ENCODE results near the gene METTL13.

METTL13 gene

DNA sequence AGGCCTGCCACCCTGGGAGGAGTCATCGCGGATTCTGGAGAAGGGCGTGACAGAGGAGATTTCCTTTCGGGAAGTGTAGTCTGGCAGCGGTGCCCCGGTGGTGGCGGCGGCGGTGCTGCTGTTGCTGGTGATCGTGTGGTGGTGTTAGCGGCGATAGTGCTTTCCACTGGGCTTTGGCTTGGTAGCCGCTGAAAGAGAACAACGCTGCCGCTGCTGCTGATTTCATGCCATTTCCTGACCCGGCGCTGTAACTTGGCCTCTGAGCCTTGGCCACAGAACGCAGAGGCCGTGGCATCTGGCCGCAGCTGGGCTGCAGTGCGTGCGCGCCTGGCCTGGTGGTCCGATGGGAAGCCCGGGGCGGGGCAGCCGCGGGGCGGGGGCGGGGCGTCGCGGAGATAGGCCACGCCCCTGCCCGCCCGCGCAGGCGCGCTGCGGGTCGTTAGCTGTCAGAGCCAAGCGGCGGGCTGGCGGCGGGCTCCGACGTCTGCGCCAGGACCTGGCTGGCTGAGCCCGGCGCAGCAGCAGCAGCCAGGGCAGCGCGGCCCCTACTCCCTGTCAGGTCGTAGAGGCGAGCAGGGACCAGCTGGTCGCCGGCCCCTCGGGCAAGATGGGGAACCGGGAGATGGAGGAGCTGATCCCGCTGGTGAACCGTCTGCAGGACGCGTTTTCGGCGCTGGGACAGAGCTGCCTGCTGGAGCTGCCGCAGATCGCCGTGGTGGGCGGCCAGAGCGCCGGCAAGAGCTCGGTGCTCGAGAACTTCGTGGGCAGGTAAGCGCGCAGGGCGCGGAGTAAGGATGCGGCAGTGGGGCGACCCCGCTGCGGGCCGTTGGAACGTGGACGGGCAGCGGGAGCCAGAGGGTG lies 59.8 kb downstream of the METTL13 start, which contains the start of gene DNM3 (continued):
- TF ChIP-seq, protein P1, sequence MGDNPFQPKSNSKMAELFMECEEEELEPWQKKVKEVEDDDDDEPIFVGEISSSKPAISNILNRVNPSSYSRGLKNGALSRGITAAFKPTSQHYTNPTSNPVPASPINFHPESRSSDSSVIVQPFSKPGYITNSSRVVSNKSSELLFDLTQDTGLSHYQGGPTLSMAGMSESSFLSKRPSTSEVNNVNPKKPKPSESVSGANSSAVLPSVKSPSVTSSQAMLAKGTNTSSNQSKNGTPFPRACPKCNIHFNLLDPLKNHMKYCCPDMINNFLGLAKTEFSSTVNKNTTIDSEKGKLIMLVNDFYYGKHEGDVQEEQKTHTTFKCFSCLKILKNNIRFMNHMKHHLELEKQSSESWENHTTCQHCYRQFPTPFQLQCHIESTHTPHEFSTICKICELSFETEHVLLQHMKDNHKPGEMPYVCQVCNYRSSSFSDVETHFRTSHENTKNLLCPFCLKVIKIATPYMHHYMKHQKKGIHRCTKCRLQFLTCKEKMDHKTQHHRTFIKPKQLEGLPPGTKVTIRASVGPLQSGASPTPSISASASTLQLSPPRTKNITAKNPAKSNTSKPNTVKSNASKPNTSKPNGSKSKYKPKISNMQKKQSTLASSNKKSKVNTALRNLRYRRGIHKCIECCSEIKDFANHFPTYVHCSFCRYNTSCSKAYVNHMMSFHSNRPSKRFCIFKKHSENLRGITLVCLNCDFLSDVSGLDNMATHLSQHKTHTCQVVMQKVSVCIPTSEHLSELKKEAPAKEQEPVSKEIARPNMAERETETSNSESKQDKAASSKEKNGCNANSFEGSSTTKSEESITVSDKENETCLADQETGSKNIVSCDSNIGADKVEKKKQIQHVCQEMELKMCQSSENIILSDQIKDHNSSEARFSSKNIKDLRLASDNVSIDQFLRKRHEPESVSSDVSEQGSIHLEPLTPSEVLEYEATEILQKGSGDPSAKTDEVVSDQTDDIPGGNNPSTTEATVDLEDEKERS (tag by site-specific recombination; IDR thresholded peaks at IDR 0.05): no peak
- TF ChIP-seq ZFP69B (tag by site-specific recombination; IDR thresholded peaks at IDR 0.05): peak; percentile 47; the same call in 1 of the 2 replicates
- peak; percentile 59 for TF ChIP-seq ZBTB8A (tag by site-specific recombination; IDR thresholded peaks at IDR 0.05)
- TF ChIP-seq ZNF426 (tag by site-specific recombination; IDR thresholded peaks at IDR 0.05): no peak
- TF ChIP-seq ZNF677 (tag by site-specific recombination; IDR thresholded peaks at IDR 0.05): no peak
- TF ChIP-seq, protein P2, sequence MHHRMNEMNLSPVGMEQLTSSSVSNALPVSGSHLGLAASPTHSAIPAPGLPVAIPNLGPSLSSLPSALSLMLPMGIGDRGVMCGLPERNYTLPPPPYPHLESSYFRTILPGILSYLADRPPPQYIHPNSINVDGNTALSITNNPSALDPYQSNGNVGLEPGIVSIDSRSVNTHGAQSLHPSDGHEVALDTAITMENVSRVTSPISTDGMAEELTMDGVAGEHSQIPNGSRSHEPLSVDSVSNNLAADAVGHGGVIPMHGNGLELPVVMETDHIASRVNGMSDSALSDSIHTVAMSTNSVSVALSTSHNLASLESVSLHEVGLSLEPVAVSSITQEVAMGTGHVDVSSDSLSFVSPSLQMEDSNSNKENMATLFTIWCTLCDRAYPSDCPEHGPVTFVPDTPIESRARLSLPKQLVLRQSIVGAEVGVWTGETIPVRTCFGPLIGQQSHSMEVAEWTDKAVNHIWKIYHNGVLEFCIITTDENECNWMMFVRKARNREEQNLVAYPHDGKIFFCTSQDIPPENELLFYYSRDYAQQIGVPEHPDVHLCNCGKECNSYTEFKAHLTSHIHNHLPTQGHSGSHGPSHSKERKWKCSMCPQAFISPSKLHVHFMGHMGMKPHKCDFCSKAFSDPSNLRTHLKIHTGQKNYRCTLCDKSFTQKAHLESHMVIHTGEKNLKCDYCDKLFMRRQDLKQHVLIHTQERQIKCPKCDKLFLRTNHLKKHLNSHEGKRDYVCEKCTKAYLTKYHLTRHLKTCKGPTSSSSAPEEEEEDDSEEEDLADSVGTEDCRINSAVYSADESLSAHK (tag by site-specific recombination; IDR thresholded peaks at IDR 0.05): 0 out of 2 replicates have a peak, but pooled peaks have one; percentile 22
- TF ChIP-seq, protein P3, sequence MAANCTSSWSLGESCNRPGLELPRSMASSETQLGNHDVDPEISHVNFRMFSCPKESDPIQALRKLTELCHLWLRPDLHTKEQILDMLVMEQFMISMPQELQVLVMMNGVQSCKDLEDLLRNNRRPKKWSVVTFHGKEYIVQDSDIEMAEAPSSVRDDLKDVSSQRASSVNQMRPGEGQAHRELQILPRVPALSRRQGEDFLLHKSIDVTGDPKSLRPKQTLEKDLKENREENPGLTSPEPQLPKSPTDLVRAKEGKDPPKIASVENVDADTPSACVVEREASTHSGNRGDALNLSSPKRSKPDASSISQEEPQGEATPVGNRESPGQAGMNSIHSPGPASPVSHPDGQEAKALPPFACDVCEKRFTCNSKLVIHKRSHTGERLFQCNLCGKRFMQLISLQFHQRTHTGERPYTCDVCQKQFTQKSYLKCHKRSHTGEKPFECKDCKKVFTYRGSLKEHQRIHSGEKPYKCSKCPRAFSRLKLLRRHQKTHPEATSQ (tag by site-specific recombination; IDR thresholded peaks at IDR 0.05): 0 out of 2 replicates have a peak, but pooled peaks have one; percentile 19
- TF ChIP-seq ZNF623 (tag by site-specific recombination; IDR thresholded peaks at IDR 0.05): no peak
- TF ChIP-seq, protein P4, sequence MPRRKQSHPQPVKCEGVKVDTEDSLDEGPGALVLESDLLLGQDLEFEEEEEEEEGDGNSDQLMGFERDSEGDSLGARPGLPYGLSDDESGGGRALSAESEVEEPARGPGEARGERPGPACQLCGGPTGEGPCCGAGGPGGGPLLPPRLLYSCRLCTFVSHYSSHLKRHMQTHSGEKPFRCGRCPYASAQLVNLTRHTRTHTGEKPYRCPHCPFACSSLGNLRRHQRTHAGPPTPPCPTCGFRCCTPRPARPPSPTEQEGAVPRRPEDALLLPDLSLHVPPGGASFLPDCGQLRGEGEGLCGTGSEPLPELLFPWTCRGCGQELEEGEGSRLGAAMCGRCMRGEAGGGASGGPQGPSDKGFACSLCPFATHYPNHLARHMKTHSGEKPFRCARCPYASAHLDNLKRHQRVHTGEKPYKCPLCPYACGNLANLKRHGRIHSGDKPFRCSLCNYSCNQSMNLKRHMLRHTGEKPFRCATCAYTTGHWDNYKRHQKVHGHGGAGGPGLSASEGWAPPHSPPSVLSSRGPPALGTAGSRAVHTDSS (tag by site-specific recombination; IDR thresholded peaks at IDR 0.05): no peak
- TF ChIP-seq ZNF239 (tag by site-specific recombination; IDR thresholded peaks at IDR 0.05): no peak
- TF ChIP-seq EGR2 (tag by site-specific recombination; IDR thresholded peaks at IDR 0.05; ENCODE audit: low read depth): no peak; the same call in 1 of the 2 replicates
- TF ChIP-seq ZNF157 (tag by site-specific recombination; IDR thresholded peaks at IDR 0.05): no peak
- no peak for TF ChIP-seq PRDM1 (tag by site-specific recombination; IDR thresholded peaks at IDR 0.05)
- TF ChIP-seq ZNF248 (tag by site-specific recombination; IDR thresholded peaks at IDR 0.05): no peak
- TF ChIP-seq ZEB2 (tag by site-specific recombination; IDR thresholded peaks at IDR 0.05): no peak
- TF ChIP-seq ZNF169 (tag by site-specific recombination; IDR thresholded peaks at IDR 0.05): no peak
- TF ChIP-seq ZNF596 (tag by site-specific recombination; IDR thresholded peaks at IDR 0.05): no peak
- no peak for TF ChIP-seq ZNF776 (tag by site-specific recombination; IDR thresholded peaks at IDR 0.05; ENCODE audit: borderline replicate concordance)
- TF ChIP-seq ZNF274 (IDR thresholded peaks at IDR 0.05; ENCODE audit: low read length): no peak
- no peak for TF ChIP-seq ZNF274 (tag by site-specific recombination; IDR thresholded peaks at IDR 0.05; ENCODE audit: borderline replicate concordance)
- no peak for TF ChIP-seq ZFP41 (tag by site-specific recombination; IDR thresholded peaks at IDR 0.05; ENCODE audit: borderline replicate concordance)
- TF ChIP-seq, protein P5, sequence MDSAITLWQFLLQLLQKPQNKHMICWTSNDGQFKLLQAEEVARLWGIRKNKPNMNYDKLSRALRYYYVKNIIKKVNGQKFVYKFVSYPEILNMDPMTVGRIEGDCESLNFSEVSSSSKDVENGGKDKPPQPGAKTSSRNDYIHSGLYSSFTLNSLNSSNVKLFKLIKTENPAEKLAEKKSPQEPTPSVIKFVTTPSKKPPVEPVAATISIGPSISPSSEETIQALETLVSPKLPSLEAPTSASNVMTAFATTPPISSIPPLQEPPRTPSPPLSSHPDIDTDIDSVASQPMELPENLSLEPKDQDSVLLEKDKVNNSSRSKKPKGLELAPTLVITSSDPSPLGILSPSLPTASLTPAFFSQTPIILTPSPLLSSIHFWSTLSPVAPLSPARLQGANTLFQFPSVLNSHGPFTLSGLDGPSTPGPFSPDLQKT (IDR thresholded peaks at IDR 0.05; ENCODE audit: borderline replicate concordance, low read depth, low read length): no peak
- TF ChIP-seq, protein P6, sequence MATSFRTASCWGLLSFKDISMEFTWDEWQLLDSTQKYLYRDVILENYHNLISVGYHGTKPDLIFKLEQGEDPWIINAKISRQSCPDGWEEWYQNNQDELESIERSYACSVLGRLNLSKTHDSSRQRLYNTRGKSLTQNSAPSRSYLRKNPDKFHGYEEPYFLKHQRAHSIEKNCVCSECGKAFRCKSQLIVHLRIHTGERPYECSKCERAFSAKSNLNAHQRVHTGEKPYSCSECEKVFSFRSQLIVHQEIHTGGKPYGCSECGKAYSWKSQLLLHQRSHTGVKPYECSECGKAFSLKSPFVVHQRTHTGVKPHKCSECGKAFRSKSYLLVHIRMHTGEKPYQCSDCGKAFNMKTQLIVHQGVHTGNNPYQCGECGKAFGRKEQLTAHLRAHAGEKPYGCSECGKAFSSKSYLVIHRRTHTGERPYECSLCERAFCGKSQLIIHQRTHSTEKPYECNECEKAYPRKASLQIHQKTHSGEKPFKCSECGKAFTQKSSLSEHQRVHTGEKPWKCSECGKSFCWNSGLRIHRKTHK (tag by site-specific recombination; IDR thresholded peaks at IDR 0.05): no peak
- TF ChIP-seq, protein P7, sequence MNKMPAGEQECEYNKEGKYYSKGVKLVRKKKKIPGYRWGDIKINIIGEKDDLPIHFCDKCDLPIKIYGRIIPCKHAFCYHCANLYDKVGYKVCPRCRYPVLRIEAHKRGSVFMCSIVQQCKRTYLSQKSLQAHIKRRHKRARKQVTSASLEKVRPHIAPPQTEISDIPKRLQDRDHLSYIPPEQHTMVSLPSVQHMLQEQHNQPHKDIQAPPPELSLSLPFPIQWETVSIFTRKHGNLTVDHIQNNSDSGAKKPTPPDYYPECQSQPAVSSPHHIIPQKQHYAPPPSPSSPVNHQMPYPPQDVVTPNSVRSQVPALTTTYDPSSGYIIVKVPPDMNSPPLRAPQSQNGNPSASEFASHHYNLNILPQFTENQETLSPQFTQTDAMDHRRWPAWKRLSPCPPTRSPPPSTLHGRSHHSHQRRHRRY (tag by site-specific recombination; IDR thresholded peaks at IDR 0.05): no peak
- TF ChIP-seq ZNF335 (tag by site-specific recombination; conservative IDR thresholded peaks at IDR 0.05): peak; percentile 31; the same call in 1 of the 2 replicates
- no peak for TF ChIP-seq ZNF221 (tag by site-specific recombination; IDR thresholded peaks at IDR 0.05; ENCODE audit: borderline replicate concordance)
- TF ChIP-seq ZNF433 (tag by site-specific recombination; IDR thresholded peaks at IDR 0.05; ENCODE audit: low read depth): no peak

Measured in HEK293 (cell line).